ENCODE data around the gene CNPY2.
"Not testable (repeated sequence)": the region's sequence is repeated elsewhere in the genome, so short reads cannot be mapped to it uniquely, and the experiment has no call there.

Gene CNPY2

DNA sequence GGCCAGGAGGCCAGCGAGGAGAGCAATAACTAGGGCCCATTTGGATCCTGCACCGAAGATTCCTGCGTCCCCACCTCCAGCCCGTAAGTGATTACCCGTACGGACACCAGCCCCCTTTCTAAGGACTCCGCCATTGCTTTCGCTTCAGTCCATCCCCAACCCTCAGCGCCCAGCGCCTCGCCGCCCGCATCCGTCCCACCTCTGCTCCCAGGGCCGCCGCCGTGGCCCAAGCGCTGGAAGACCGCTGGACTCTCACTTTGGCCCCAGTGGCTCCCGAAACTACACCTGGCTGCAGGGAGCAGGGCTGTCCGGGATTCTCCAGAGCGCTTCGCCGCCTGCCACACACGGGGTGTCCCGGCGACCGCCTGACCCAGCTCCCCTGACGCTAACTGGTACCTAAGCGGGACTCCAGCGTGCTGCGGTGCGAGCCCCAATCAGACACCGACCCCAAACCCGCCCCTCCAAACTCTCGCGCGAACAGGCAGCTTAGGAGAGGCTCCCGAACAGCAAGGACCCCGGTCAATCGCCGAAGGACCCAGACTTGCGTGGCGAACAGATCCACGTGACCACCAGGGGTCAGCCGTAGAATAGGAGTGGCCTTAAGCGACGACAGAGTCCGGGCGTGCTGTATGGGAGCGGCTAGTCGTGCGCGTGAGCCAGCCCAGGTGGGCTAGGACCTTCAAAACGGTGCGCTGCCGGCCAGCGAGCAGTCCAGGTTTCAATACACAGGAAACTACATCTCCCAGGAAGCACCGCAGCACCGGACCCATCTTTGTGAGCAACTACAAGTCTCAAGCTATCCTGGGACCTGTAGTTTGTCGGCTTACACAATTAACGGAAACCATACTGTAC lies at the start of gene CNPY2:
Gene CNPY2, minus strand, starts transcription at position 367 of the 852 bp plus-strand sequence. CDS start 771 bp downstream, outside the sequence.
- DNase-seq (ENCODE audit: low read depth, low spot score), result peak; percentile 93

DNA sequence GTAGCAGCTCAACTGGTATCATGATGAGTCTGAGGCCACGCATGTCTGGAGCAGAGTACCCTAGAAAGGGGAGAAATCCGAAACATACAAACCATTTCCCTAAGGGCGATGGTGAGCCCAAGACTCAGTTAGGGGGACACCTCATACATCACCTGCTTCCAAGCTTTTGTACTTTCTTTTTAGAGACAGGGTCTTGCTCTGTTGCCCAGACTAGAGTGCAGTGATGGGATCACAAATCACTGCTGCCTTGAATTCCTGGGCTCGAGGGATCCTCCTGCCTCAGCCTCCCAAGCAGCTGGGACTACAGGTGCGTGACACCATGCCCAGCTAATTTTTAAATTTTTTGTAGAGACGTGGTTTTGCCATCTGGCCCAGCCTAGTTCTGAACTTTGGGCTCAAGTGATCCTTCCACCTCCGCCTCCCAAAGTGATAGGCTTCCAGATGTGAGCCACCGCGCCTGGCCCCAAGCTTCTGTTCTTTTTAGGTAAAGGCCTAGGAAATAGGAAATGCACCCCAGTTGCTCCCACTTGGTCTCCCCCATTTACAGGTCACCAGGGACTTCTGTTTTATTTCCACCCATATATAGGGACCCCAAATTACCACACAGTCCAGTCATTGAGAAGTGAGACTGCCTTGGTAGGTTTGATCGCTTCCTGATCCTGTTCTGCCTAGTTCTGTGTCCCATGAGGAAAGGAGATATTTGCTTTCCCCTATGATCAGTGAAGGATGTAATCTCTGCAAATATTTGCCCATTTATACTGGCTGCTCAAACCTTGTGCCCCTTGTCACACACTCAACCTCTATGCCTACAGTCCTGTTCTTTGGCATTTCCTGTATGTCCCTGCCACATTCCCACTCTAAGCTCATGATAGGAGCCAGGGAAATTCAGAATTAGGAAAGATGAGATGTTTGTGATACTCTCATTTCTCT lies 46.6 kb upstream of the CNPY2 start, which contains the start of gene APOF:
Gene APOF, minus strand, starts transcription at position 728 of the 930 bp plus-strand sequence. Its CDS starts 112 bp downstream, at position 616.
- DNase-seq (ENCODE audit: low read depth, low spot score), result no peak

DNA sequence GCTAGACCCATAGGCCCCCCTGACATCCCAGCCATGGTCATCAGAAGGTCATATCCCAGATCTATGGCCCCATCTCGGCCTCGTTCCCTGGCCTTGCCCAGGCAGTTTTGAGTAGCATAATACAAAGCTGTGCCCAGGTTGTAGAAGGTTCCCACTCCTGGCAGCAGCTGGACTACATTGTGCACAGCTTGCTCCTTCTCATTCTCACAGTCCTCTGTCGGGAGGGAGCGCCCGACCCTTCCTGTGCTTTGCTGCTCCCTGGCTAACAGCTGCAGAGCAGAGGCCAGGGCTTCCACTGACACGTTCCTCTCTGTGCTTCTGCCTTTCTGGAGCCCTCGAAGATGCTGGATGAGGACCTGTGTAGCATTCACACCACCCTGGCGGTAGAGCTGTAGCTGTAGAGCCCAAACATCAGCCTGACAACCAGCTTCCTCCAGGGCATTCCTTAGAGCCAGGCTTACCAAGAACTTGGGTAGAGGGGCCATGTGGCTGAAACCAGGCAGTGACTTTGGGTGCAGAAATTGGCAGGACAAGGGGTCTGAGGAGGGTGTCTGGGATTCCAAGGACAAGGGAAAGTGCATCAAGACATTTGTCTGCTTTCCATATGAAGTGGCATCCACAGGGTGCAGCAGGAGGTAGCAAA lies 45.8 kb upstream of the CNPY2 start:
- no peak for DNase-seq (ENCODE audit: low read depth, low spot score)

DNA sequence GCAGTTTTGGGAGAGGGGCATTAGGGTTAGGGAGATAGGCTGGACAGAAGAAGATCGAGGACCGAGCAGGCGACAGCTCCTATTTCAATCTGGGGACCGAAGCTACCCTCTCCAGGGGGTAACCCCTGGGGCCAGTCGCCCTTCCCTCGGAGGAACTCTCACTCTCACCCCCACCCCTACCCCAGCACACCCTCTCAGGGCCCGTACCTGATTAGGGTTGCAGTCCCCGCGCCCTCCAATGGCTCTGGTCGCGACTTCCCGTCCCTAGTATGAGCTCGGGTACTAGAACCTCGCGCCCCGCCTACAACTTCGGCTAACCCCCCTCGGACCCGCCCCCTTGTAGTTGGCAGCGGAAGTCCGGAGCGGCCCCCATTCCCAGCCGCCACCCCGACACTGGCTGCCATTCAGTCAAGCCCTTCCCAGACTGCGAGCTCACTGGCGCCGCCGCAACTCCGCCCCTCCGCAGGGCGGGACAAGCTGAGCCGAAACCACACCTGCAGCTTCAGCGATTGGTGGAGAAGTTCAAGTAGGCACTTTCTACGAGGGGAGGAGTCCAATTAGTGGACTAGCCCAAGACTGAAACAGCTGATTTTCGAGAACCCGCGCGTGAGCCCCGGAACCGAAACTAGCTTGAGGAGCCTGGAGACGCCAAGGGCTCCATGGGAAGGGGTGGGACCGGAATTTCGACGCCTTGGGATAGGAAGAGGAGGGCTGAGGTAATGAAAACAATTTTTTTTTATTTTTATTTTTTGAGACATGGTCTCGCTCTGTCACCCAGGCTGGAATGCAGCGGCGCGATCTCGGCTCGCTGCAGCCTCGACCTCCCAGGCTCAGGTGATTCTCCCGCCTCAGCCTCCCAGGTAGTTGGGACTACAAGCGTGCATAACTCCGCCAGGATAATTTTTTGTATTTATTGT lies 44.3 kb upstream of the CNPY2 start, which contains the start of gene STAT2:
Gene STAT2, minus strand, starts transcription at position 257 of the 917 bp plus-strand sequence. CDS start 3,536 bp downstream, outside the sequence.
- peak; percentile 100 for DNase-seq (ENCODE audit: low read depth, low spot score)

DNA sequence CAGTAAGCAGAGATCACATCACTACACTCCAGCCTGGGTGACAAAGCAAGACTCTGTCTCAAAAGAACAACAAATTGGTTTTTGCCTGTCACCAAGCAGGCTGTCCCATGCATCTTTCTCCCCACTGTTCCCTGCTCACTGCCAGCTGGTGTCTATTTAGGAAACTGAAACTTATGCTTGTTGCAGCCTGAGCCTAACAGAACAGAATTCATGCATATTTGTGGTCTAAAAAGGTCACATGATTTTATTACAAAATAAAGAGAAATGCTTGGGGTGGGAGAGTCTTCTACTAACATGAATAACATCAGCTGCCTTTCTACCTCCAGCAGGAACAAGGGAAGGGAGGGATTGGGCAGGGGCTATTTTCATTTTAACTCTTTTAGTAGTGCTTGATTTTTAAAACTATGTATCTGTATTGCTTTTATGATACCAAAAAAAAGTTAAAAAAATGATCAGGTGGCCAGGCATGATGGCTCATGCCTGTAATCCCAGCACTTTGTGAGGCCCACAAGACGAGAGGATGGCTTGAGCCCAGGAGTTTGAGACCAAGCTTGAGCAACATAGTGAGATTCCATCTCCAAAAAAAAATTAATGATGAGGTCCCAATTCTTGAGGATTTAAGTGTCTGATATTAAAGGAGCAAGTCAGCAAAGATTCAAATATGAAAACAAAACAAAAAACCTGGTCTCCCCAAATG lies 43.2 kb upstream of the CNPY2 start:
- peak; percentile 43 for DNase-seq (ENCODE audit: low read depth, low spot score)

DNA sequence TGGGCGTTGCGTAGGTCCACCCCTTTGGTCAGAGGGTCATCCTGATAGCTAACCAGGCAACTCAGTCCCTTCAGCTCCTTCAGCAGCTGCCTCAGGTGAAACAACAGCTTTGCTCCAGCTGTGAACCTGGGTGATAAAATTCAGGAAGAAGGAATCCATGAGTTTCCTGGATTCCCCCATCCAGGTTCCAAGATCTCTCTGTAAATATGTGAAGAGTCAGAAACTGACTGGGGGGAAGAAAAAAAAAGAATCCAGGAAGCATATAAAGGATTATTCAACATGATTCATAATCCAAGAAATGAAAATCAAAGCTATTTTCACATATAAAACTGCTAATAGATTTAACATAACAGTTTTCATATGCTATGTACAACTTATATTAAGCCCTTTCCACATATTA lies 35.5 kb upstream of the CNPY2 start:
- DNase-seq (ENCODE audit: low read depth, low spot score), result no peak

DNA sequence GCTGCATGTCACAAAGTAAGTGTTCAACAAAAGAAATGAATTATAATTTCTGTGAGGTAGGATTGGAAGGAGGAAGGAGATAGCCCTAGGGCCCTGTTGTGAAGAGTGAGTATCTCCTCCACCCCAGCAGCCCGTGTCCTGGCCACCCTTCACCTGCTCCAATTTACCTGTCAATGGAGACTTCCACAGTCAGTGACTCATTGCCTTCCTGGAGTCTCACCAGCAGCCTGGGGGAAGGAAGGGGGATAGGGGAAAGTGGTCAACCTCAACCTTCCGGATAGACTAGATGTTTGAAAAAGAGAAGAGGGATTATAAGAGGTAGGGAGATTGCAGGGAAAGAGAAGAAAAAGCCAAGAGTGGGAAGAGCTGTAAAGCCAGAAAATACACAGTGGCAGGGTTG lies 34.9 kb upstream of the CNPY2 start:
- no peak for DNase-seq (ENCODE audit: low read depth, low spot score)

DNA sequence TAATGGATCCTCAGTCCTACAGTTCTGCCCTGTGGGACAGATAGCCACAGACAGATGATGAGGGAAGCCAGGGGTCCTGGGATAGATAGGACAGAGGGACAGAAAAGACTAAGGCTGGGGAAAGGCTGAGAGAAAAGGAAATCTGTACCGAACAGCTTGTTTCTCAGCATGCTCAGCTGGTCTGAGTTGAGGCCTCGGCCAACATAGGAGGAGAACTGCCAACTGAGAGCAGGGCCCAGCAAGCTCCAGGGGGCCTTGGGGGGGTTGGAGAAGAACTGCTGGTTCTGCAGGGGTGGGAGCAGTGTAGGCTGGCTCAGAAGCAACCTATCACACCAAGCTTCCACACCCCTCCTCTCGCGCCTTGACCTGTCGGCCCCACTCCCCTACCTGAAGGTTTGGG lies 33.0 kb upstream of the CNPY2 start:
- no peak for DNase-seq (ENCODE audit: low read depth, low spot score)

DNA sequence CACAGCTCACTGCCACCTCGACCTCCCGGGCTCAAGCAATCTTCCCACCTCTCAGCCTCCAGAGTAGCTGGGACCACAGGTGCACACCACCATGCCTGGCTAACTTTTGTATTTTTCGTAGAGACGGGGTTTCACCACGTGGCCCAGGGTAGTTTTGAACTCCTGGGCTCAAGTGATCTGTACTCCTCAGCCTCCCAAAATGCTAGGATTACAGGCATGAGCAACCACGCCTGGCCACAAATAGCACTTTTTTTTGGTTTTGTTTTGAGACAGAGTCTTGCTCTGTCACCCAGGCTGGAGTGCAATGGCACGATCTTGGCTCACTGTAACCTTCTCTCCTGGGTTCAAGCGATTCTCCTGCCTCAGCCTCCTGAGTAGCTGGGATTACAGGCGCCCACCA lies 31.5 kb upstream of the CNPY2 start:
- not testable (repeated sequence) for DNase-seq (ENCODE audit: low read depth, low spot score)

DNA sequence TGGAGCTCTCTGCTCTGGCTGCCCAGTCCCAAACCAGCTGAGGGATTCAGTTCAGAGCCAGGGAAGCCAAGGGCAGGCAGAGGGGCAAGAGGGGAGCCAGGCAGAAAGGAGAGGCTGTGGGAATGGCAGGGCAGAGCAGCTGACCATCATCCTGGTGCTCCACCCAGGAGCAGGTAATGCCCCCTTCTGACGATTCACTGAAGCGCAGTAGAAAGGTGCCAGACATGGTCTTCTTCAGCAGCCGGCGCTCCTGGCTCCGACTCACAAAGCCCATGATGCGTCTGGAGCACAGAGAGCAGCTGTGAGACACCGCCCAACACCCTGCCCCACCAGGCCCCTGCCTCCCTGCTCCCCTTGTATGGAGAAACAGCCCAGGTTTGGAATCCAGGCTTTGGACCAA lies 30.9 kb upstream of the CNPY2 start:
- no peak for DNase-seq (ENCODE audit: low read depth, low spot score)

DNA sequence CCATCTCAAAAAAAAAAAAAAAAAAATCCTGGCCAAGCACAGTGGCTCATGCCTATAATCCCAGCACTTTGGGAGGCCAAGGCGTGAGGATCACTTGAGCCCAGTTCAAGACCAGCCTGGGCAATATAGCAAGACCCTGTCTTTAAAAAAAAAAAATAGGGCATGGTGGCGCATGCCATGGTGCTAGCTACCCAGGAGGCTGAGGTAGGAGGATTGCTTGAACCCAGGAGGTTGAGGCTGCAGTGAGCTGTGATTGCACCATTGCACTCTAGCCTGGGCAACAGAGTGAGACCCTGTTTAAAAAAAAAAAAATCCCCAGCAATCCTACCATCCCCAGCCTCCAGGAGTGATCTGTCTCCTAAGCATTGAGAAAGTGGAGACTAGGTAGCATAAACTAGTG lies 26.5 kb upstream of the CNPY2 start:
- not testable (repeated sequence) for DNase-seq (ENCODE audit: low read depth, low spot score)

DNA sequence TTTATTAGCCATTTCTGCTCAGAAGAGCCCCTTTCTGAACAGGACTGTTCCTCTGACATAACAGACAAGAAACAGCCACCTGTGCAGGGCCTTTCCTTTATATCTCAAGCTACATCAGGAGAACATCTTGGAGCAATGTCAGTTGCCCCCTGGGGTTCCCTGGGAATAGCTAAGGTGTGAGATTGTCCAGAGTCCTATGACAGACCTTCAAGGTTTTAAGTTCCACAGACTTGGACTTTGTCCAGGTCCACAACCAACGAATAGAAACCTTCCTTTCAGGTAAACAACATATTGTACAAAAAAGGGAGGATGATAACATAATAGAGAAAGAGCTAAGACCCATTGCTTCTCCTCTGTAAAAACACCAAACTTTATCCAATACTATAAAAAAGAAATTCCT lies 25.8 kb upstream of the CNPY2 start:
- no peak for DNase-seq (ENCODE audit: low read depth, low spot score)

DNA sequence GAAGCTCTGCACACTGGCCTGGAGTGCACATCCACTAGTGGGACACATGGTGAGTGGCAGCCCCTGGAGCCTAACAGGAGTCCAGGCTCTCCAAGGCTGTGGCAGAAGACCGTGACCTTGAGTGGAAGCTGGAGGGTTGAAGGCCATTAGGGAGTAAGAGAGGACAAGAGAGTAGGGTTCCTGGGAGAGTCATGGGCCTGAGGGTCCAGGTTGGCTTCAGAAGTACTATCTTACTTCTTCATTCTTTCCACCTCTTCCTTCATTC lies 23.3 kb upstream of the CNPY2 start:
- no peak for DNase-seq (ENCODE audit: low read depth, low spot score)

DNA sequence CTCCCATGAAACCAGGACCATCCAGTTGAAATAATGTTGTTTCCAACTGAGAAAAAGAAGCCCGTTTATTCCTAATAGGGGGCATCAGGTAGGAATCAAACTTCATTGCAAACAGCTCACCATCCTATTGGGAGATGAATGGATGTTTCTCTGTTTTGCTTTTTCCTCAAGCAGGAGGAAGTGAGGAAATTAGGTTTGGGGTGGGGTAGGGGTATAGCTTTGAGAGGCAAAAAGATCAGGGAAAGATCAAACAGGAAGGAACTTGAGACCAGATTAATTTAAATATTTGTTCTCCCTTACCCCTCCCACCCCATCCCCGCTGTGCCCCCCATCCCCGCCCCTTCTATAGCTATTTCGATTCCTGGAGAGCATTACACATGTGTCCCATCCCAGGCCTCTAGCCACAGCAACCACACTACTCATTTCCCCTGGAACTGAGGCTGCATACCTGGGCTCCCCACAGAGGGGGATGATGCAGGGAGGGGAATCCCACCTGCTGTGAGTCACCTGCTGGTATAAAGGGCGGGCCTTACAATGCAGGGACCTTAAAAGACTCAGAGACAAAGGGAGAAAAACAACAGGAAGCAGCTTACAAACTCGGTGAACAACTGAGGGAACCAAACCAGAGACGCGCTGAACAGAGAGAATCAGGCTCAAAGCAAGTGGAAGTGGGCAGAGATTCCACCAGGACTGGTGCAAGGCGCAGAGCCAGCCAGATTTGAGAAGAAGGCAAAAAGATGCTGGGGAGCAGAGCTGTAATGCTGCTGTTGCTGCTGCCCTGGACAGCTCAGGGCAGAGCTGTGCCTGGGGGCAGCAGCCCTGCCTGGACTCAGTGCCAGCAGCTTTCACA lies 22.7 kb upstream of the CNPY2 start, which contains the start of gene IL23A:
Gene IL23A, plus strand, starts transcription at position 577 of the 850 bp plus-strand sequence. Its CDS starts 161 bp downstream, at position 738.
- DNase-seq (ENCODE audit: low read depth, low spot score), result no peak

DNA sequence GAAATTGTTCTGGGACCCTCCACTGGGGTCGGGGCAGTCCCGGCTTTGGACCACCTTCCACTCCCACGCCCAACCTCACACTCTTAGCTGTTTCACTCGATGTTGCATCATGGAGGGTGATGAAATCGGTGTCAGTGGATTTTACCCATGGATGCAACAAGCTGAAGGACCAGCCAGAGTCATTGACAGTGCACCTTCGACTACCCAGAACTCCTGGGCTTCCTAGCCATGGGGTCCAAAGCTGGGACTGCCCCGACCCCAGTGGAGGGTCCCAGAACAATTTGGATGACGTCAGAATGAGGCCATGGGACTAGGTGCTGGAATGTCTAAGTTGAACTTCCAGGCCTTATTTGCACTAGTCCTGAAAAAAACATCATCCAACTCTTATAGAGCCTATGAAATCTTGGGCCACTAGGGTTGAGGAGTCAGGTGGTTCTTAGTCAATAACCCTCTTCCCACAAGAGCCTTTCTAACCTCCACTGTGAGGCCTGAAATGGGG lies 22.0 kb upstream of the CNPY2 start:
- DNase-seq (ENCODE audit: low read depth, low spot score), result no peak

DNA sequence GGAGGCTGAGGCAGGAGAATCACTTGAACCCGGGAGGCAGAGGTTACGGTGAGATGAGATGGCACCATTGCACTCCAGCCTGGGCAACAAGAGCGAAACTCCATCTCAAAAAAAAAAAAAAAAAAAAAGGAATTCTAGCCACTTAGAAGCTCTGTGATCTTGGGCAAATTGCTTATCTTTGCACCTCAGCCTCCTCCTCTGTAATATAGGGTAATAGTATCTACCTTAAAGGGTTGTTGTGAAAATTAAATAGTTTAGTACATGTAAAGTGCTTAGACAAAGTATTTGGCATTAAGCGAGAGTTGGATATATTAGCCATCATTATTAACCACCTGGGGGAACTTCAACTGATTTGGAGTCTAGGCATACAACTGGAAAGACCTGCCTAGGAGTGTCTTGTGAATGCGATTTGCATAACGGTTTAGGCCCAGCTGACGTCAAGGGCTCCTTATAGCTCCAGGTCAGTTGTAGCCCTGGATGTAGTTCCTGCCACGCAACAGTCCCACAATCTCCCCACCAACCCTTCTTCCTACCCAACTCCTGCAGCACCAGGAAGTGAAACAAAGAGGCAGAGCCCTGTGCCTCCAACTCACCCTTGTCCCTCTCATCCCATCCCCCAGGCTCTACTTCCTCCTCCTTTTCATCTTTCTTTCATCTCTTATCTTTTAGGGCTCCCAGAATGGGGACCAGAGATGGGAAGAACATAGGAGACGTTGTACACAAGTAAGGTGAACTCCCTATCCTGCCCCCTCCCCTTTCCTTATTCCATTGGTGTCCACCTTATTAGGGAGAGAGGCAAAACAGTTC lies 20.8 kb upstream of the CNPY2 start:
- DNase-seq (ENCODE audit: low read depth, low spot score), result no peak

DNA sequence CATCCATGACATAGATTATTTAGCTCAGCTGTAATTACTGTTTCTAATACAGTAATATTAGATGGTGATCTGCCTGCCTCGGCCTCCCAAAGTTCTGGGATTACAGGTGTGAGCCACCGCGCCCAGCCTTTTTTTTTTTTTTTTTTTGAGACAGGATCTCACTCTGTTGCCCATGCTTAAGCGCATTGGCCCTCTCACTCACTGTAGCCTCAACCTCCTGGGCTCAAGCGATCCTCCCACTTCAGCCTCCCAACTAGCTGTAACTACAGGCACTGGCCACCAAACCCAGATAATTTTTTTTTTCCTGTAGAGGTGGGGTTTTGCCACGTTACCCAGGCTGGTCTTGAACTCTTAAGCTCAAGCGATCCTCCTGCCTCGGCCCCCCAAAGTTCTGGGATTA lies 19.7 kb upstream of the CNPY2 start:
- DNase-seq (ENCODE audit: low read depth, low spot score), result not testable (repeated sequence)

DNA sequence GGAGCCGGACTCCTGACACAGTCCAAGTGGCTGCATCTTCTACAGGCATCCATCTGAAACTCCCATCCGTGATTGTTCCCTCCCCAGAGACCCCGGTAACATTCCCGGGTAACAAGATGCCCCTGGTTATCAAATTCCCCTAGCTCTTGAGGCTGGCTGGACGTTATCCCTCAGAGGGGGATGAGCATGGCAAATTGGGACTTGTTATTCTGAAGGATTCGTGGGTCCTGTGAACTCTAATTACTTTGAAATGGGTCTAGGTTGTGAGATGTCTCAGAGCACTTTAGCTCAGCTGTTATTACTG lies 18.7 kb upstream of the CNPY2 start:
- DNase-seq (ENCODE audit: low read depth, low spot score), result no peak
